Measurements from ENCODE around the gene TLE7.

The TLE7 gene

GRCh38 chr16:71441348-71442050 lies 355 bp downstream of the TLE7 start:
- H3K36me3 ChIP-seq (ENCODE audit: control insufficient read depth, insufficient read depth, low read length) = no peaks in the 10 kb centered on the region
- peaks cover 3% of the 10 kb centered on the region for H3K27me3 ChIP-seq (ENCODE audit: control insufficient read depth, insufficient read depth, low read length)
- H3K4me3 ChIP-seq (ENCODE audit: low read length) = no peak overlapping the region
- H3K4me1 ChIP-seq (ENCODE audit: control insufficient read depth, insufficient read depth, low read length) = no peaks in the 10 kb centered on the region
- no peak overlapping the region for H3K9ac ChIP-seq (ENCODE audit: low read length)
- H3K9me3 ChIP-seq (ENCODE audit: control insufficient read depth, low read length) = no peaks in the 10 kb centered on the region

- H3K4me1 ChIP-seq (ENCODE audit: control insufficient read depth, insufficient read depth, low read length) = no peaks in the 10 kb centered on the region
- no peaks in the 10 kb centered on the region for H3K9me3 ChIP-seq (ENCODE audit: control insufficient read depth, low read length)
- no peak overlapping the region for H3K4me3 ChIP-seq (ENCODE audit: low read length)
- H3K27me3 ChIP-seq (ENCODE audit: control insufficient read depth, insufficient read depth, low read length) = peaks cover 3% of the 10 kb centered on the region
- H3K9ac ChIP-seq (ENCODE audit: low read length) = no peak overlapping the region
- H3K36me3 ChIP-seq (ENCODE audit: control insufficient read depth, insufficient read depth, low read length) = no peaks in the 10 kb centered on the region
Observed at GRCh38 chr16:71440669-71441347, 1.0 kb downstream of the TLE7 start.

- no peak overlapping the region for H3K9ac ChIP-seq (ENCODE audit: low read length)
- H3K4me1 ChIP-seq (ENCODE audit: control insufficient read depth, insufficient read depth, low read length) = no peaks in the 10 kb centered on the region
- no peaks in the 10 kb centered on the region for H3K36me3 ChIP-seq (ENCODE audit: control insufficient read depth, insufficient read depth, low read length)
- H3K4me3 ChIP-seq (ENCODE audit: low read length) = no peak overlapping the region
- H3K9me3 ChIP-seq (ENCODE audit: control insufficient read depth, low read length) = no peaks in the 10 kb centered on the region
- peaks cover 3% of the 10 kb centered on the region for H3K27me3 ChIP-seq (ENCODE audit: control insufficient read depth, insufficient read depth, low read length)
Observed at GRCh38 chr16:71439523-71439922, 2.3 kb downstream of the TLE7 start.

- H3K36me3 ChIP-seq (ENCODE audit: control insufficient read depth, insufficient read depth, low read length) = no peaks in the 10 kb centered on the region
- no peak overlapping the region for H3K4me3 ChIP-seq (ENCODE audit: low read length)
- no peaks in the 10 kb centered on the region for H3K9me3 ChIP-seq (ENCODE audit: control insufficient read depth, low read length)
- H3K9ac ChIP-seq (ENCODE audit: low read length) = no peak overlapping the region
- no peaks in the 10 kb centered on the region for H3K27me3 ChIP-seq (ENCODE audit: control insufficient read depth, insufficient read depth, low read length)
- H3K4me1 ChIP-seq (ENCODE audit: control insufficient read depth, insufficient read depth, low read length) = no peaks in the 10 kb centered on the region
Observed at GRCh38 chr16:71436473-71436872, 5.4 kb downstream of the TLE7 start.

- no peaks in the 10 kb centered on the region for H3K27me3 ChIP-seq (ENCODE audit: control insufficient read depth, insufficient read depth, low read length)
- H3K9ac ChIP-seq (ENCODE audit: low read length) = no peak overlapping the region
- H3K36me3 ChIP-seq (ENCODE audit: control insufficient read depth, insufficient read depth, low read length) = no peaks in the 10 kb centered on the region
- no peaks in the 10 kb centered on the region for H3K9me3 ChIP-seq (ENCODE audit: control insufficient read depth, low read length)
- H3K4me3 ChIP-seq (ENCODE audit: low read length) = no peak overlapping the region
- H3K4me1 ChIP-seq (ENCODE audit: control insufficient read depth, insufficient read depth, low read length) = no peaks in the 10 kb centered on the region
Observed at GRCh38 chr16:71432906-71433305, 8.9 kb downstream of the TLE7 start.

- Histone ChIP-seq H3K4me3 (ENCODE audit: low read length) (no peak overlapping the region), H3K9me3 (ENCODE audit: control insufficient read depth, low read length) (no peaks in the 10 kb centered on the region), H3K27me3 (ENCODE audit: control insufficient read depth, insufficient read depth, low read length) (peaks cover 3% of the 10 kb centered on the region), H3K36me3 (ENCODE audit: control insufficient read depth, insufficient read depth, low read length) (no peaks in the 10 kb centered on the region), H3K4me1 (ENCODE audit: control insufficient read depth, insufficient read depth, low read length) (no peaks in the 10 kb centered on the region), H3K9ac (ENCODE audit: low read length) (no peak overlapping the region)
Observed at GRCh38 chr16:71431991-71432390, 9.9 kb downstream of the TLE7 start.

- H3K4me3 ChIP-seq (ENCODE audit: low read length) = no peak overlapping the region
- peaks cover 11% of the 10 kb centered on the region for H3K27me3 ChIP-seq (ENCODE audit: control insufficient read depth, insufficient read depth, low read length)
- H3K4me1 ChIP-seq (ENCODE audit: control insufficient read depth, insufficient read depth, low read length) = no peaks in the 10 kb centered on the region
- no peaks in the 10 kb centered on the region for H3K36me3 ChIP-seq (ENCODE audit: control insufficient read depth, insufficient read depth, low read length)
- H3K9ac ChIP-seq (ENCODE audit: low read length) = no peak overlapping the region
- no peaks in the 10 kb centered on the region for H3K9me3 ChIP-seq (ENCODE audit: control insufficient read depth, low read length)
Observed at GRCh38 chr16:71431176-71431575, 10.7 kb downstream of the TLE7 start.

GRCh38 chr16:71430744-71431143 lies 11.1 kb downstream of the TLE7 start:
- Histone ChIP-seq H3K4me3 (ENCODE audit: low read length) (no peak overlapping the region), H3K9me3 (ENCODE audit: control insufficient read depth, low read length) (no peaks in the 10 kb centered on the region), H3K36me3 (ENCODE audit: control insufficient read depth, insufficient read depth, low read length) (no peaks in the 10 kb centered on the region), H3K4me1 (ENCODE audit: control insufficient read depth, insufficient read depth, low read length) (no peaks in the 10 kb centered on the region), H3K27me3 (ENCODE audit: control insufficient read depth, insufficient read depth, low read length) (peaks cover 14% of the 10 kb centered on the region), H3K9ac (ENCODE audit: low read length) (no peak overlapping the region)

- Histone ChIP-seq H3K36me3 (ENCODE audit: control insufficient read depth, insufficient read depth, low read length) (no peaks in the 10 kb centered on the region), H3K27me3 (ENCODE audit: control insufficient read depth, insufficient read depth, low read length) (peaks cover 16% of the 10 kb centered on the region), H3K4me1 (ENCODE audit: control insufficient read depth, insufficient read depth, low read length) (no peaks in the 10 kb centered on the region), H3K4me3 (ENCODE audit: low read length) (no peak overlapping the region), H3K9ac (ENCODE audit: low read length) (no peak overlapping the region), H3K9me3 (ENCODE audit: control insufficient read depth, low read length) (no peaks in the 10 kb centered on the region)
Observed at GRCh38 chr16:71429581-71429980, 12.3 kb downstream of the TLE7 start.

GRCh38 chr16:71428883-71429282 lies 13.0 kb downstream of the TLE7 start:
- H3K9ac ChIP-seq (ENCODE audit: low read length) = no peak overlapping the region
- H3K27me3 ChIP-seq (ENCODE audit: control insufficient read depth, insufficient read depth, low read length) = peaks cover 16% of the 10 kb centered on the region

GRCh38 chr16:71428385-71428784 lies 13.5 kb downstream of the TLE7 start:
- Histone ChIP-seq H3K4me3 (ENCODE audit: low read length) (no peak overlapping the region), H3K4me1 (ENCODE audit: control insufficient read depth, insufficient read depth, low read length) (no peaks in the 10 kb centered on the region), H3K27me3 (ENCODE audit: control insufficient read depth, insufficient read depth, low read length) (peaks cover 16% of the 10 kb centered on the region), H3K36me3 (ENCODE audit: control insufficient read depth, insufficient read depth, low read length) (no peaks in the 10 kb centered on the region), H3K9ac (ENCODE audit: low read length) (no peak overlapping the region), H3K9me3 (ENCODE audit: control insufficient read depth, low read length) (no peaks in the 10 kb centered on the region)

More at GRCh38 chr16:71428883-71429282, 13.0 kb downstream of the TLE7 start:
- Histone ChIP-seq H3K36me3 (ENCODE audit: control insufficient read depth, insufficient read depth, low read length) (no peaks in the 10 kb centered on the region), H3K4me1 (ENCODE audit: control insufficient read depth, insufficient read depth, low read length) (no peaks in the 10 kb centered on the region), H3K9me3 (ENCODE audit: control insufficient read depth, low read length) (no peaks in the 10 kb centered on the region), H3K4me3 (ENCODE audit: low read length) (no peak overlapping the region)

GRCh38 chr16:71426880-71427615 lies 14.8 kb downstream of the TLE7 start:
- Histone ChIP-seq H3K9me3 (ENCODE audit: control insufficient read depth, low read length) (no peaks in the 10 kb centered on the region), H3K4me3 (ENCODE audit: low read length) (no peak overlapping the region), H3K9ac (ENCODE audit: low read length) (no peak overlapping the region), H3K4me1 (ENCODE audit: control insufficient read depth, insufficient read depth, low read length) (no peaks in the 10 kb centered on the region), H3K36me3 (ENCODE audit: control insufficient read depth, insufficient read depth, low read length) (no peaks in the 10 kb centered on the region), H3K27me3 (ENCODE audit: control insufficient read depth, insufficient read depth, low read length) (peaks cover 16% of the 10 kb centered on the region)

Data from mucosa of stomach (tissue), 1 donor.